ENCODE data around the gene DHODH. TPM values are rescaled to one million over a fixed set of nuclear protein-coding genes. Genes with fewer than 3 reads are reported as not detected.

DHODH gene
- total RNA-seq, 1 donor from 2014 or later = 7.7 TPM

DNA sequence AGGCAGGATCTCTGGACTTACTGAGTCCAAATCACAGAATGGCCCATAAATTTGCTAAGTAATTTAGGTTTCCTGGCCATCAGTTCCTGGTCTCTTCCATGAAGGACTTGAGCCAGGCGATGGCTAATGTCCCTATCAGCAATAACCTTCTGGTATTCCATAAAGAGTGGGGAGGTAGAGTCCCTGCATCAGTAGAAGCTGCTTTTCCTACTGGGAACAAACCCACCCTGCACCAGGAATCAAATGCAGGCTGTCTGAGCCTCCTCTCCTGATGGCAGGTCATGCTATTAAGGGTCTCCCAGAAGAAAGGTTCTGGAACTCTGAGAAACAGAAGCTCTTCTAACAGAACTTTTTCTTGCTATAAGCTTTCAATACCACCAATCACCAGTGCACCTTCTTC lies 53.0 kb downstream of the DHODH start:
- no peaks in the 10 kb centered on the region for H3K9me3 ChIP-seq
- H3K4me1 ChIP-seq = peaks cover 3% of the 10 kb centered on the region
- no peak for DNase-seq
- H3K4me3 ChIP-seq = no peak overlapping the region
- ATAC-seq = no peak
- no peaks in the 10 kb centered on the region for H3K27me3 ChIP-seq
- H3K36me3 ChIP-seq = no peaks in the 10 kb centered on the region
- intact Hi-C loops (cut with DNase I) = no loop called here
- H3K27ac ChIP-seq = no peak overlapping the region
- TF ChIP-seq, protein P1, sequence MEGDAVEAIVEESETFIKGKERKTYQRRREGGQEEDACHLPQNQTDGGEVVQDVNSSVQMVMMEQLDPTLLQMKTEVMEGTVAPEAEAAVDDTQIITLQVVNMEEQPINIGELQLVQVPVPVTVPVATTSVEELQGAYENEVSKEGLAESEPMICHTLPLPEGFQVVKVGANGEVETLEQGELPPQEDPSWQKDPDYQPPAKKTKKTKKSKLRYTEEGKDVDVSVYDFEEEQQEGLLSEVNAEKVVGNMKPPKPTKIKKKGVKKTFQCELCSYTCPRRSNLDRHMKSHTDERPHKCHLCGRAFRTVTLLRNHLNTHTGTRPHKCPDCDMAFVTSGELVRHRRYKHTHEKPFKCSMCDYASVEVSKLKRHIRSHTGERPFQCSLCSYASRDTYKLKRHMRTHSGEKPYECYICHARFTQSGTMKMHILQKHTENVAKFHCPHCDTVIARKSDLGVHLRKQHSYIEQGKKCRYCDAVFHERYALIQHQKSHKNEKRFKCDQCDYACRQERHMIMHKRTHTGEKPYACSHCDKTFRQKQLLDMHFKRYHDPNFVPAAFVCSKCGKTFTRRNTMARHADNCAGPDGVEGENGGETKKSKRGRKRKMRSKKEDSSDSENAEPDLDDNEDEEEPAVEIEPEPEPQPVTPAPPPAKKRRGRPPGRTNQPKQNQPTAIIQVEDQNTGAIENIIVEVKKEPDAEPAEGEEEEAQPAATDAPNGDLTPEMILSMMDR (IDR thresholded peaks at IDR 0.05) = no peak

DNA sequence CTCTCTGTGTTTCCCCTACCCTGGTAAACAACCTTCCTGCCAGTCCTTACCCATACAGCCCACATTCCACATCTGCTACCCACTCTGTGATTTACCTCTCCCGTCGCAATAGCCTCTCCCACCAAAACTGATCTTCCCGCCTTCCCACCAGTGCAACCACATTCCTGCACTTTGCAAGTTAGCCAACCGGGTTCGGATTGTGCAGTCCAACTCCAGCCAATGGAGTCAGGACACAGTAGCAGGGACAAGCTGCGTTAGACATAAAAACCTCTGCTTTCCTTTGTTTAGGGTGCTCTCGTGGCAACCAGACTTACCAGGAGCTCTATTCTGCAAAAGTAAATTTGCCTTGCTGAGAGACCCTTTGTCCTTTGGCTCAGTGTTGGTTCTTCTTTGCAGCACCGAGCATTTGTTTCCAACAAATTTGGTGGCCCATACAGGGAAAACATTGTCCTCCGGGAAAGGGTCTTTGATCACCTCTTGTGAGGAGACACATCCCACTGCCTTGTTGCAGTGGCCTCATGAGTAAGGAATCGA lies 55.9 kb downstream of the DHODH start:
- H3K4me3 ChIP-seq = no peak overlapping the region
- no peaks in the 10 kb centered on the region for H3K36me3 ChIP-seq
- no peaks in the 10 kb centered on the region for H3K9me3 ChIP-seq
- H3K4me1 ChIP-seq = peaks cover 7% of the 10 kb centered on the region
- H3K27me3 ChIP-seq = no peaks in the 10 kb centered on the region
- ATAC-seq (no peak), DNase-seq (no peak)
- no peak overlapping the region for H3K27ac ChIP-seq
- intact Hi-C loops (cut with DNase I) = no loop called here
- TF ChIP-seq, protein P1 (IDR thresholded peaks at IDR 0.05) = no peak

DNA sequence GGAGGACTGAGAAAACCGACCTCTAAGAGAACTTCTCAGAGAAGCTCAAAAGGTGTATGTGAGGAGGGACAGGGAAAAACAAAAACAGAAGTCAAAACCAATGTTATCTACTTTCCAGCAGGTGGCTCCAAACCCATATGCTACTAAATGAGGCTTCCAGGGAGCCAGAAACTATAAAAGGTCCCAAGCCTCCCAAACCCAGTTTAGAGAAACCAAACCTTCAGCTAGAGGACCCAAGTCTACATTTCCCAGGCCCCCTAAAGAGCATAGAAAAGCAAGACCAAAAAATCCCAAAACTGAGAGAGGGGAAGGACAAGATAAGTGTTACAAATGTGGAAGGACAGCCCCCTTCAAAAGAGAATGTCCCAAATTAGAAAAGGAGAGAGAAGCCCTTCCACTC lies 58.2 kb downstream of the DHODH start:
- Histone ChIP-seq H3K27me3 (no peaks in the 10 kb centered on the region), H3K27ac (no peak overlapping the region), H3K9me3 (no peaks in the 10 kb centered on the region), H3K4me3 (no peak overlapping the region), H3K36me3 (no peaks in the 10 kb centered on the region), H3K4me1 (peaks cover 7% of the 10 kb centered on the region)
- intact Hi-C loops (cut with DNase I) = no loop called here
- TF ChIP-seq, protein P1 (IDR thresholded peaks at IDR 0.05) = peak; percentile 52
- ATAC-seq (peak; percentile 67), DNase-seq (no peak)

DNA sequence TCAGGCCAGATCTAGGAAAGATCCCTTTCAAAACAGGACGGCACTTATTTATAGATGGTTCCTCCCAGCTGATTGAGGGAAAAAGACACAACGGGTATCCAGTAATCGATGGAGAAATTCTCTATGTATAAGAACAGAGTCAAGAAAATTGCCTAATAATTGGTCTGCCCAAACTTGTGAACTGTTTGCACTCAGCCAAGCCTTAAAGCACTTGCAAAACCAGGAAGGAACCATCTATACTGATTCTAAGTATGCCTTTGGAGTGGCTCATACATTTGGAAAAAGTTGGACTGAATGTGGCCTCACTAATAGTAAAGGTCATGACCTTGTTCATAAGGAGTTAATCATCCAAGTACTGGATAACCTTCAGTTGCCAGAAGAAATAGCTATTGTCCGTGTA lies 60.4 kb downstream of the DHODH start:
- no peak for ATAC-seq
- Histone ChIP-seq H3K9me3 (no peaks in the 10 kb centered on the region), H3K27ac (no peak overlapping the region), H3K4me1 (peaks cover 7% of the 10 kb centered on the region), H3K36me3 (no peaks in the 10 kb centered on the region), H3K27me3 (no peaks in the 10 kb centered on the region), H3K4me3 (no peak overlapping the region)
- TF ChIP-seq, protein P1 (IDR thresholded peaks at IDR 0.05) = no peak
- no peak for DNase-seq
- intact Hi-C loops (cut with DNase I) = no loop called here

DNA sequence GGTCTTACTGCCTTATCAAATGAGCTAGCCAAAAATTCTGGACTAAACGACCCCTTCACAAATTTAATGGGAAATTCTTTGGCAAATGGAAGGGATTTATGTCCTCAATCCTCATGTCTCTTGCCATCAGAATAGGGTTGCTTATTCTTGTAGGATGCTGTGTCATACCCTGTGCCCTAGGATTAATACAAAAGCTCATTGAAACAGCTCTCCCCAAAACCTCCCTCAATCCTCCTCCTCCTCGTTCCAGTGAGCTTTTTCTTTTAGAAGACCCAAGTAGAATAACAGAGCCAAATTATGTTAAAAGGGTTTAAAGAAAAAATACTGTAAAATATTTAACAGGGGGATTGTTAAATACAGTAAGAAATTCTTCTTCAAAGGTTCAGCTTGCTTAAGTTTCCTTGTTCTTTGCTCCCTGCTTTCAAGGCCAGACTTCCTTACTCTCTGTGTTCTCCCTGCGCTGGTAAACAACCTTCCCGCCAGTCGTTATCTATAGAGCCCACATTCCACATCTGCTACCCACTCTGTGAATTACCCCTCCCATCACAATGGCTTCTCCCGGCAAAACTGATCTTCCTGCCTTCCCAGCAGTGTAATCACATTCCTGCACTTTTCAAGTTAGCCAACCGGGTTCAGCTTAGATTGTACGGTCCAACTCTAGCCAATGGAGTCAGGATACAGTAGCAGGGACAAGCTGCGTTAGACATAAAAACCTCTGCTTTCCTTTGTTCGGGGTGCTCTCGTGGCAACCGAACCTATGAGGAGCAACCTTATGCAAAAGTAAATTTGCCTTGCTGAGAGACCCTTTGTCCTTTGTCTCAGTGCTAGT lies 64.2 kb downstream of the DHODH start:
- Histone ChIP-seq H3K4me1 (peaks cover 7% of the 10 kb centered on the region), H3K27ac (peak overlapping the region; percentile 77), H3K36me3 (peaks cover 3% of the 10 kb centered on the region), H3K9me3 (no peaks in the 10 kb centered on the region), H3K4me3 (no peak overlapping the region), H3K27me3 (no peaks in the 10 kb centered on the region)
- no peak for DNase-seq
- TF ChIP-seq, protein P1 (IDR thresholded peaks at IDR 0.05) = no peak
- peak; percentile 56 for ATAC-seq
- intact Hi-C loops (cut with DNase I) = no loop called here
